GM19463 (cell line): ENCODE data around the gene UGT1A3.

Source experiments
- ATAC-seq: cut with Tn5 transposase; IDR thresholded peaks from one replicate; pipeline ENCODE4 v1.9.1; 2021; ENCODE audit warnings: mild to moderate bottlenecking, moderate library complexity; ENCODE audit not compliant: unreplicated experiment

Gene UGT1A3

GRCh38 chr2:233756429-233757081 lies 27.7 kb downstream of the UGT1A3 start:
- ATAC-seq: no peak

GRCh38 chr2:233758141-233758540 lies 29.3 kb downstream of the UGT1A3 start:
- ATAC-seq: no peak

DNA sequence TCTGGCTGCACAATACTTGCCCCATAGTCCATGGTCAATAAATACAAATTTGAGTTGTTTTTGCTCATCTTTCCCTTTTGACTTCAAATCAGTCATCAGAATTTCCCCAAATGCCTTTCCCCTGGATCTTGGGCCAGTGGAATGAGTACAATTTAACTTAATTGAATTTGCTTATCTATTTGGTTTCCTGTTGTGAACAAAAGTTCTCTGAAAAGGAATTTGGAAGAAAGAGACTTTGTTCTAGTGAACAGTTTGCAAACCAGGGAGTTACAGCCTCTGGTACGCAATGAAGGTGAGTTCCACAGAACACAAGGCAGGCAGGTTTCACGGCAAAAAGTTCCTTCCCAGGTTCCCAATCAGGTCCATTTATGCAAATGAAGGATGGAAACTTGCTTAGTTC lies 30.0 kb downstream of the UGT1A3 start:
- no peak for ATAC-seq

DNA sequence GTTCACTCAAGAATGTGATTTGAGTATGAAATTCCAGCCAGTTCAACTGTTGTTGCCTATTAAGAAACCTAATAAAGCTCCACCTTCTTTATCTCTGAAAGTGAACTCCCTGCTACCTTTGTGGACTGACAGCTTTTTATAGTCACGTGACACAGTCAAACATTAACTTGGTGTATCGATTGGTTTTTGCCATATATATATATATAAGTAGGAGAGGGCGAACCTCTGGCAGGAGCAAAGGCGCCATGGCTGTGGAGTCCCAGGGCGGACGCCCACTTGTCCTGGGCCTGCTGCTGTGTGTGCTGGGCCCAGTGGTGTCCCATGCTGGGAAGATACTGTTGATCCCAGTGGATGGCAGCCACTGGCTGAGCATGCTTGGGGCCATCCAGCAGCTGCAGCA lies 31.2 kb downstream of the UGT1A3 start, which contains the start of gene UGT1A1:
Gene UGT1A1 (plus strand): TSS at position 228 of the 400 bp plus-strand sequence. CDS start 18 bp downstream, at position 246.
- ATAC-seq: no peak

- ATAC-seq: no peak
Observed at GRCh38 chr2:233761040-233761769, 32.4 kb downstream of the UGT1A3 start.

GRCh38 chr2:233764264-233764663 lies 35.4 kb downstream of the UGT1A3 start:
- ATAC-seq: no peak

GRCh38 chr2:233764761-233765160 lies 35.9 kb downstream of the UGT1A3 start:
- ATAC-seq: no peak

DNA sequence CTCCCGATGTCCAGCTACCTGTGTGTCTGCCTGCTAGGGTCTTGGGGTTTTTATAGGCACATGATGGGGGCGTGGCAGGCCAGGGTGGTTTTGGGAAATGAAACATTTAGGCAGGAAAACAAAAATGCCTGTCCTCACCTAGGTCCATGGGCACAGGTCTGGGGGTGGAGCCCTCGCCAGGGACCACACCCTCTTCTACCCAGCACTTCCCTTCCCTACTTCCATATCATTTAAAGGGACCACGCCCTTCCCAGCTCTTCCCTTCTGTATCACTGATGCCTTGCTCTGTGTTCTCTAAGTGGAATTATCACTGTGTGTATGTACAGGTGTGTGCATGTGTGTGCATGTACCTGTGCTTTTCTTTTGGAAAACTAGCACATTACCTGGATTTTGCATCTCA lies 37.6 kb downstream of the UGT1A3 start:
- ATAC-seq: no peak

DNA sequence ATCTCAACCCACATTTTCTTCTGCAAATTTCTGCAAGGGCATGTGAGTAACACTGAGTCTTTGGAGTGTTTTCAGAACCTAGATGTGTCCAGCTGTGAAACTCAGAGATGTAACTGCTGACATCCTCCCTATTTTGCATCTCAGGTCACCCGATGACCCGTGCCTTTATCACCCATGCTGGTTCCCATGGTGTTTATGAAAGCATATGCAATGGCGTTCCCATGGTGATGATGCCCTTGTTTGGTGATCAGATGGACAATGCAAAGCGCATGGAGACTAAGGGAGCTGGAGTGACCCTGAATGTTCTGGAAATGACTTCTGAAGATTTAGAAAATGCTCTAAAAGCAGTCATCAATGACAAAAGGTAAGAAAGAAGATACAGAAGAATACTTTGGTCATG lies 39.2 kb downstream of the UGT1A3 start:
- no peak for ATAC-seq

DNA sequence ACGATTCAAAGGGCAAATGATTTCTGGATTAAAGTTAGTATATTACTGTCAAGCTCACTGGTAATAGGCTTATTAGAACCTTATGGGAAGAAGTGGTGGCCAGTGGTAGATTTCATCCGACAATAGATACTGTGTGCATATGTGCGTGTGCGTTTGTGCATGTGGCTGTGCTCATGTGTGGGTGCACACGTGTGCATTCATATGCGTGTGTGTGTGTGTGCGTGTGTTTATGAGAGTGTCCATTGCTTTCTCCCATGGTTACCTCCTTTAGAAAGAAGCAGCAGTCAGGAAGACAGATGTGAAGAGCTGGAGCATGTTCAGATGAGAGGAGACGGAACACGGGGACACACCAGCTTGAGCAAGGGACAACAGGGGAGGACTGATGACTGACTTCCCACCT lies 40.4 kb downstream of the UGT1A3 start:
- no peak for ATAC-seq

DNA sequence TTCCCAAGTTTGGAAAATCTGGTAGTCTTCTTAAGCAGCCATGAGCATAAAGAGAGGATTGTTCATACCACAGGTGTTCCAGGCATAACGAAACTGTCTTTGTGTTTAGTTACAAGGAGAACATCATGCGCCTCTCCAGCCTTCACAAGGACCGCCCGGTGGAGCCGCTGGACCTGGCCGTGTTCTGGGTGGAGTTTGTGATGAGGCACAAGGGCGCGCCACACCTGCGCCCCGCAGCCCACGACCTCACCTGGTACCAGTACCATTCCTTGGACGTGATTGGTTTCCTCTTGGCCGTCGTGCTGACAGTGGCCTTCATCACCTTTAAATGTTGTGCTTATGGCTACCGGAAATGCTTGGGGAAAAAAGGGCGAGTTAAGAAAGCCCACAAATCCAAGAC lies 43.3 kb downstream of the UGT1A3 start:
- no peak for ATAC-seq

DNA sequence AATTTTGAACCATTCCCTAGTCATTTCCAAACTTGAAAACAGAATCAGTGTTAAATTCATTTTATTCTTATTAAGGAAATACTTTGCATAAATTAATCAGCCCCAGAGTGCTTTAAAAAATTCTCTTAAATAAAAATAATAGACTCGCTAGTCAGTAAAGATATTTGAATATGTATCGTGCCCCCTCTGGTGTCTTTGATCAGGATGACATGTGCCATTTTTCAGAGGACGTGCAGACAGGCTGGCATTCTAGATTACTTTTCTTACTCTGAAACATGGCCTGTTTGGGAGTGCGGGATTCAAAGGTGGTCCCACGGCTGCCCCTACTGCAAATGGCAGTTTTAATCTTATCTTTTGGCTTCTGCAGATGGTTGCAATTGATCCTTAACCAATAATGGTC lies 43.7 kb downstream of the UGT1A3 start:
- no peak for ATAC-seq

DNA sequence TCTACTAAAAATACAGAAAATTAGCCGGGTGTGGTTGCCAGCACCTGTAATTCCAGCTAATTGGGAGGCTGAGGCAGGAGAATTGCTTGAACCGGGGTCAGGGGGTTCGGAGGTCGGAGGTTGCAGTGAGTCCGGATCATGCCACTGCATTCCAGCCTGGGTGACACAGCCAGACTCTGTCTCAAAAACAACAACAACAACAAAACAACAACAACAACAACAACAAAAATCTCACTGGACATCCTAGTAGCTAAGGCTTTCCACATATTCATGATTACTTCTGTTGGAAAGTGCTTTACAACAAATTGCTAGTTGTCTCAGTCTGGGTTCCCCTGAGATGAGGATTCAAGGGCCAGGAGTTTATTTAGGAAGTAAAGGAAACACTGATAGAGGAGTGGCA lies 45.0 kb downstream of the UGT1A3 start:
- no peak for ATAC-seq

DNA sequence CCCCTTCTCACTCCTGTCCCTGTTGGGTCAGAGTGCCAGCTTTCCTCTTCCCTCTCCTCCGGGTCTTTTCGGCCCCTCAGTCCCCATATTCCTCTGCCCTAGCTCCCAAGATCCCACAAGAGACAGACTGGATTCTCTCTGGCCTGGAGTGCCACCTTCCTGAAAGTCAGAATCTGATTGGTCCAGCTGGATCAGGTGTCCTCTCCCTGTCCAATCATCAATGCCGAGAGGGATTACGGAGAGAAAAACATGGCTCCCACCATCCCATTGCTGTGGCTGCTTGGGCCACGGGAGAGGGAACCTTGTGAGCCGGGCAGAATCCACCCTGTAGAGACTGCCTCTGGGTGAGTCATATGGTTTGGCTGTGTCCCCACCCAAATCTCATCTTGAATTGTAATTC lies 46.6 kb downstream of the UGT1A3 start:
- no peak for ATAC-seq

DNA sequence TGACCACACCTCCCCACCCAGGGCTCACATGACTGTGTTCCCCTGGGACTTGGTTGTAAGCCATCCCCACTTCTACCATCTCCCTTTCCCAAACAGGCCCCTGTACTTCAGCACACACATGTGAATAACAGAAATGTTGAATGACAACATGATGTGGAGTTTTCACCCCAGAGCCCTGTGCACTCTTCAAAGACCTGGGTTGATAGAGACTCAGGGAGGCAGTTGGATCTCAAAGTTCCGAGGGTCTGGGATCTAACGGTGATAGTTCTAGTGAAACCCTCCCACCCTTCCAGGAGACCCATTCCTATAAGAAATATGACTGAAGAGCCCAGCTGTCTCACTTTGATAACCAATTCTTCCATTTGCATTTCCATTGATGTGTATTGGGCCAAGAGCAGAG lies 49.2 kb downstream of the UGT1A3 start, which contains the start of gene MROH2A:
Gene MROH2A (plus strand): TSS at position 301 of the 400 bp plus-strand sequence. CDS start 1,029 bp downstream, outside the sequence.
- ATAC-seq: no peak

- ATAC-seq: no peak
Observed at GRCh38 chr2:233779722-233780121, 50.9 kb downstream of the UGT1A3 start.

- ATAC-seq: no peak
Observed at GRCh38 chr2:233780771-233781170, 51.9 kb downstream of the UGT1A3 start.

- ATAC-seq: no peak
Observed at GRCh38 chr2:233789554-233789953, 60.7 kb downstream of the UGT1A3 start.

DNA sequence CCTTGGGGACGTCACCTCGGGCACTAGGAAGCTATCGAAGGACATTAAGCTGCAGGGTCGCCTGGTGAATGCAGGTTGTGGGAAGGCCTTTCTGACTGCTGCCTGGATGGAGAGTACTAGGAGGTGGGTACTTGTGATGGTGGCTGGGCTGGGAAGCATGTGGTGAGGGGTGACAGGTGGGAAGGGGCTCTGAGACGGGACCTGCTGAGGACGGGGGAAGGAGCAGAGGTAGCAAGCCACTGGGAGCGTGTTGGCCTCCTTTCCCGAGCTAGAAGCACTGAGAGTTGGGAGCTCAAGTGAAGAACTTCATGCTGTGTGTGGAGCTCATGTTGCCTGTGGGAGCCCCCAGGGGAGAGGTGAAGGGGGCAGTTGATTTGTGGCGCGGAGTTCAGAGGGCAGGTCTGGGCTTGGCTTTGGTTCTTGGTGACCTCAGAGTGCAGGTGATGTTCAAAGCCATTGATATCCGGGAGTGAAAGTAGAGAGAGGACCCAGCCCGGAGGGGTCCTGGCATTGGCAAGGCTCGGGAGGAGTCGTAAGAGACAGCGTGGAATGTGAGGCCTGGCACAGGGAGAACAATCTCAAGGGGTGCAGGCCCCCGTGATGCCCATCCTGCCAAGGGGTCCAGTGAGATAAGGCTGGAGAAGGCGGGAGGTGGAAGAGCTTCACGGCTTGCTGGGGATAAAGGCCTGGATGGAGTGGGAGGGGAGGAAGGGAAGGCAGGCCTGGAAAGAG lies 62.5 kb downstream of the UGT1A3 start:
- no peak for ATAC-seq

DNA sequence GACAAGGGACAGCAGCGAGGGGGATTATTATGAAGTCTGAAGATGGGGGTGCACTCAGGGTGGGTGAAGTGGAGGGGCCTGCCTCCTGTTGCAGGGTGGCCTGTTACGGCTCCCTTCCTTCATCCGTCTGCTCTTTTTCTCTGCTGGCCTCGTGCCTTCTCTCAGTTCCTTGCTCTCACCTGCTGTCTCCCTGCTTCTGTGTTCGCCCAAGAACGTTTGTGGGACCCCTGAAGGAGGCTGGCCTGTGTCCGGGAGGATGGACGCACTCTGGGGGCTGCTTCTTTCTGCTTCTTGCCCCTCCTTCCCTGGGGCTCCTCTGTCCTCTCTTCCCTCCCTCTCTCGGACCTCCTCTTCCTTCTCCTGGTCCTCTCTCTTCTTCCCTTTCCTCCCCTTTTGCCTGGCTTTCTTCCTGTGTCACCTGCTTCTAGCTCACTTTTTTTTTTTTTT lies 63.1 kb downstream of the UGT1A3 start:
- no peak for ATAC-seq

GRCh38 chr2:233792720-233793119 lies 63.9 kb downstream of the UGT1A3 start:
- ATAC-seq: no peak
